ENCODE data around the gene HAUS1. TPM values are rescaled to one million over a fixed set of nuclear protein-coding genes. Genes with fewer than 3 reads are reported as not detected.

The HAUS1 gene
- total and polyA plus RNA-seq, 2 experiments from 2014 or later: 163 to 216 TPM

DNA sequence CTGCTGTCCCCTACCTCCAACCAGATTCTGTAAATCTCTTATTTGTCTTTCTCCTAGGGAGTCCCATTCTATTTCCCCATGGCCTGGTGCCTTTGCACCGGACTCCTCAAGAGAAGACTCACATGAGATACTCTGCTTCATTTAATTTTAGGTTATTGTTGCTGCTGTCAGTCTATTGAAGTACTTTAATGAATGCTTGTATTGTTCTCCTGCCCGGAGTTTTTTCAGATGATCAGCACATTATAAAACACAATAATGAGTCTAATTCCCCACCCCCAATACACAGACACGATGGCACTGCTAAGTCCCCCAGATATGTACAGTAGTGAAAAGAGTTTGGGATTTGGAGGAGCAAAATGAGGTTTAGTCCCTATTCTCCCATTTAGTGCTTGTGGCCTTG lies 58.9 kb downstream of the HAUS1 start:
- Histone ChIP-seq H3K27ac (ENCODE audit: low read depth) (no peak overlapping the region), H3K4me3 (no peak overlapping the region), H3F3A (replicated peaks; ENCODE audit: low read depth) (no peaks in the 10 kb centered on the region), H3K4me2 (no peak overlapping the region), H3K79me2 (replicated peaks; ENCODE audit: insufficient read depth) (no peaks in the 10 kb centered on the region), H3K9me2 (ENCODE audit: insufficient read depth) (0 out of 2 replicates have a peak, but pooled peaks cover 3% of the 10 kb centered on the region), H2AFZ (no peak overlapping the region), H4K20me1 (replicated peaks; ENCODE audit: insufficient read depth) (no peaks in the 10 kb centered on the region), H3K4me1 (ENCODE audit: insufficient read depth) (peaks cover 15% of the 10 kb centered on the region; the same call in 1 of the 2 replicates), H3K27me3 (ENCODE audit: insufficient read depth) (no peaks in the 10 kb centered on the region), H3K36me3 (ENCODE audit: insufficient read depth) (no peaks in the 10 kb centered on the region)
- Mint-ChIP-seq H3K4me3 (no peak overlapping the region), H3K27ac (no peak overlapping the region), H3K27me3 (ENCODE audit: insufficient read depth, low read depth, poor library complexity) (peaks cover 7% of the 10 kb centered on the region), H3K4me1 (peaks cover 11% of the 10 kb centered on the region), H3K9me3 (no peaks in the 10 kb centered on the region), H3K36me3 (ENCODE audit: low read depth) (no peaks in the 10 kb centered on the region)
- DNase-seq (ENCODE audit: low spot score): no peak
- ATAC-seq: no peak
- TF ChIP-seq CTCF (conservative IDR thresholded peaks at IDR 0.05; ENCODE audit: low read depth in 2 of 2) (no peak), EZH2 (IDR thresholded peaks at IDR 0.05; ENCODE audit: low read depth, unreplicated experiment) (no peak), POLR2AphosphoS5 (IDR thresholded peaks at IDR 0.05; ENCODE audit: low read depth) (no peak), NANOG (IDR thresholded peaks at IDR 0.05; ENCODE audit: borderline replicate concordance) (no peak), ZNF462 (CRISPR knock-in tag; IDR thresholded peaks at IDR 0.05) (no peak), ZNF331 (CRISPR knock-in tag; IDR thresholded peaks at IDR 0.05; ENCODE audit: low read depth) (no peak), EZH2phosphoT487 (IDR thresholded peaks at IDR 0.05; ENCODE audit: unreplicated experiment) (no peak)
- TF ChIP-seq, protein P1, sequence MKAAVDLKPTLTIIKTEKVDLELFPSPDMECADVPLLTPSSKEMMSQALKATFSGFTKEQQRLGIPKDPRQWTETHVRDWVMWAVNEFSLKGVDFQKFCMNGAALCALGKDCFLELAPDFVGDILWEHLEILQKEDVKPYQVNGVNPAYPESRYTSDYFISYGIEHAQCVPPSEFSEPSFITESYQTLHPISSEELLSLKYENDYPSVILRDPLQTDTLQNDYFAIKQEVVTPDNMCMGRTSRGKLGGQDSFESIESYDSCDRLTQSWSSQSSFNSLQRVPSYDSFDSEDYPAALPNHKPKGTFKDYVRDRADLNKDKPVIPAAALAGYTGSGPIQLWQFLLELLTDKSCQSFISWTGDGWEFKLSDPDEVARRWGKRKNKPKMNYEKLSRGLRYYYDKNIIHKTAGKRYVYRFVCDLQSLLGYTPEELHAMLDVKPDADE (IDR thresholded peaks at IDR 0.05): no peak

Measured in GM23338 (cell line).